Stimulated activated CD8-positive, alpha-beta memory T cell treated with anti-CD3 and anti-CD28 coated beads, Interleukin-15, amount 100 ng/mL, for 4 hours (primary cell): ENCODE results near the gene PXT1.

Experiments used
- DNase-seq, 2 donors: peaks; one replicate each; pipeline ENCODE4 v3.0.0-alpha.2; 2020; ENCODE audit warnings: low read depth in 2 of 2

PXT1 gene

GRCh38 chr6:36387440-36388303 is 55.0 kb downstream of the PXT1 start, which contains the start of gene ETV7:
Gene ETV7, minus strand, starts transcription at chr6:36387669. Its CDS starts 128 bp downstream, at chr6:36387541.
- peak; percentile 38 to 54 for DNase-seq

- DNase-seq = no peak
These were observed 55.9 kb downstream of the PXT1 start for GRCh38 chr6:36386495-36387439.

- DNase-seq = no peak
These were observed 58.6 kb downstream of the PXT1 start for GRCh38 chr6:36384095-36384494.

- no peak for DNase-seq
These were observed 59.0 kb downstream of the PXT1 start for GRCh38 chr6:36383606-36384005.

GRCh38 chr6:36382976-36383375 is 59.7 kb downstream of the PXT1 start:
- DNase-seq = no peak

GRCh38 chr6:36381502-36382389 is 60.9 kb downstream of the PXT1 start:
- no peak for DNase-seq

- DNase-seq = no peak
These were observed 62.5 kb downstream of the PXT1 start for GRCh38 chr6:36380166-36380565.

- DNase-seq = no peak
These were observed 63.7 kb downstream of the PXT1 start for GRCh38 chr6:36378936-36379335.

- no peak for DNase-seq
These were observed 64.3 kb downstream of the PXT1 start for GRCh38 chr6:36378243-36378920.

GRCh38 chr6:36377594-36377993 is 65.1 kb downstream of the PXT1 start:
- no peak for DNase-seq

- DNase-seq = no peak
These were observed 65.9 kb downstream of the PXT1 start for GRCh38 chr6:36376742-36377141.

- DNase-seq = no peak
These were observed 66.5 kb downstream of the PXT1 start for GRCh38 chr6:36376183-36376582.

- DNase-seq = no peak
These were observed 67.0 kb downstream of the PXT1 start for GRCh38 chr6:36375644-36376155.

GRCh38 chr6:36374972-36375371 is 67.7 kb downstream of the PXT1 start:
- DNase-seq = no peak

GRCh38 chr6:36374194-36374593 is 68.5 kb downstream of the PXT1 start:
- no peak for DNase-seq

- no peak for DNase-seq
These were observed 69.2 kb downstream of the PXT1 start for GRCh38 chr6:36373368-36374019.

GRCh38 chr6:36372088-36372487 is 70.6 kb downstream of the PXT1 start:
- no peak for DNase-seq

GRCh38 chr6:36371211-36371610 is 71.4 kb downstream of the PXT1 start:
- DNase-seq = no peak

- no peak for DNase-seq
These were observed 72.0 kb downstream of the PXT1 start for GRCh38 chr6:36370638-36371037.
